Stimulated activated CD8-positive, alpha-beta memory T cell treated with anti-CD3 and anti-CD28 coated beads, Interleukin-12 subunit alpha, Interleukin-12 subunit beta, amount 100 ng/mL, for 24 hours (primary cell): ENCODE results near the gene SPRED2.

Experiments
- DNase-seq: peaks from one replicate; pipeline ENCODE4 v3.0.0-alpha.2; 2020; ENCODE audit errors: extremely low read depth

The SPRED2 gene

GRCh38 chr2:65366595-65367125, 65.7 kb downstream of the SPRED2 start:
- DNase-seq = no peak

GRCh38 chr2:65364986-65365733, 67.2 kb downstream of the SPRED2 start:
- DNase-seq = no peak

- DNase-seq = no peak
Measured at GRCh38 chr2:65363879-65364666, 68.3 kb downstream of the SPRED2 start.

GRCh38 chr2:65361623-65362022, 70.8 kb downstream of the SPRED2 start:
- DNase-seq = no peak

GRCh38 chr2:65360441-65360840, 72.0 kb downstream of the SPRED2 start:
- no peak for DNase-seq

- DNase-seq = no peak
Measured at GRCh38 chr2:65358678-65359400, 73.6 kb downstream of the SPRED2 start.

GRCh38 chr2:65357959-65358294, 74.5 kb downstream of the SPRED2 start:
- DNase-seq = no peak

GRCh38 chr2:65357095-65357958, 75.1 kb downstream of the SPRED2 start:
- DNase-seq = no peak

GRCh38 chr2:65355186-65355831, 77.1 kb downstream of the SPRED2 start:
- DNase-seq = no peak

- no peak for DNase-seq
Measured at GRCh38 chr2:65354773-65355172, 77.6 kb downstream of the SPRED2 start.

- no peak for DNase-seq
Measured at GRCh38 chr2:65353927-65354326, 78.5 kb downstream of the SPRED2 start.

GRCh38 chr2:65353046-65353445, 79.4 kb downstream of the SPRED2 start:
- no peak for DNase-seq

GRCh38 chr2:65351948-65352595, 80.3 kb downstream of the SPRED2 start:
- no peak for DNase-seq

GRCh38 chr2:65351234-65351947, 81.0 kb downstream of the SPRED2 start:
- no peak for DNase-seq

GRCh38 chr2:65350651-65351056, 81.7 kb downstream of the SPRED2 start:
- DNase-seq = no peak

- DNase-seq = no peak
Measured at GRCh38 chr2:65349863-65350262, 82.5 kb downstream of the SPRED2 start.

GRCh38 chr2:65347913-65348312, 84.5 kb downstream of the SPRED2 start:
- no peak for DNase-seq

- DNase-seq = no peak
Measured at GRCh38 chr2:65345631-65346030, 86.8 kb downstream of the SPRED2 start.

GRCh38 chr2:65344689-65345088, 87.7 kb downstream of the SPRED2 start:
- no peak for DNase-seq

GRCh38 chr2:65344182-65344581, 88.2 kb downstream of the SPRED2 start:
- DNase-seq = no peak
